H9 (cell line): ENCODE results near the gene LYAR. TPM values are rescaled to one million over a fixed set of nuclear protein-coding genes. Genes with fewer than 3 reads are reported as not detected.
A peak's percentile ranks its signal among the peaks of the same experiment; 100 is the strongest.
"Not testable (repeated sequence)": the region's sequence is repeated elsewhere in the genome, so short reads cannot be mapped to it uniquely, and the experiment has no call there.

Source experiments
- DNase-seq: peaks from one replicate; pipeline ENCODE4 v3.0.0-alpha.2; 2017
- H2AFZ ChIP-seq: one replicate; pipeline ENCODE4 v1.6.1; 2013; ENCODE audit warnings: mild to moderate bottlenecking, low read length, control low read depth, moderate library complexity
- H2AK5ac ChIP-seq: 2 replicates; pipeline ENCODE4 v1.6.1; 2013; ENCODE audit warnings: low read length, control low read depth, mixed read lengths; ENCODE audit not compliant: insufficient read length
- H2BK120ac ChIP-seq: one replicate; pipeline ENCODE4 v1.6.1; 2013; ENCODE audit warnings: low read depth, mild to moderate bottlenecking, low read length, control low read depth, inconsistent platforms; ENCODE audit not compliant: poor library complexity, severe bottlenecking
- H2BK12ac ChIP-seq: 2 replicates; pipeline ENCODE4 v1.6.1; 2013; ENCODE audit warnings: low read length, control low read depth, mixed read lengths, low read depth; ENCODE audit not compliant: insufficient read length
- H2BK15ac ChIP-seq: 2 replicates; pipeline ENCODE4 v1.6.1; 2013; ENCODE audit warnings: low read depth, low read length, control low read depth
- H2BK20ac ChIP-seq: one replicate; pipeline ENCODE4 v1.6.1; 2013; ENCODE audit warnings: low read depth, mild to moderate bottlenecking, low read length, control low read depth, inconsistent platforms; ENCODE audit not compliant: poor library complexity, severe bottlenecking
- H2BK5ac ChIP-seq: 2 replicates; pipeline ENCODE4 v1.6.1; 2013; ENCODE audit warnings: low read length, control low read depth, mixed read lengths; ENCODE audit not compliant: insufficient read length
- H3K14ac ChIP-seq: 2 replicates; pipeline ENCODE4 v1.6.1; 2013; ENCODE audit warnings: low read length, control low read depth; ENCODE audit not compliant: insufficient read depth
- H3K18ac ChIP-seq: 2 replicates; pipeline ENCODE4 v1.6.1; 2013; ENCODE audit warnings: low read depth, mild to moderate bottlenecking, mixed read lengths, low read length, control low read depth; ENCODE audit not compliant: insufficient read length
- H3K23ac ChIP-seq: 2 replicates; pipeline ENCODE4 v1.6.1; 2013; ENCODE audit warnings: low read length, control low read depth, mixed read lengths, low read depth; ENCODE audit not compliant: insufficient read length
- H3K23me2 ChIP-seq: 2 replicates; pipeline ENCODE4 v1.6.1; 2013; ENCODE audit warnings: low read depth, mild to moderate bottlenecking, mixed read lengths, low read length, control low read depth; ENCODE audit not compliant: insufficient read length, poor library complexity, severe bottlenecking
- H3K27ac ChIP-seq: 2 replicates; pipeline ENCODE4 v1.5.1; 2013; ENCODE audit warnings: low read length, control low read depth, mixed read lengths, low read depth; ENCODE audit not compliant: insufficient read length
- H3K27me3 ChIP-seq: 2 replicates; pipeline ENCODE4 v1.6.1; 2013; ENCODE audit warnings: low read length, control low read depth, inconsistent platforms; ENCODE audit not compliant: insufficient read depth
- H3K4ac ChIP-seq: 2 replicates; pipeline ENCODE4 v1.6.1; 2013; ENCODE audit warnings: low read depth, mild to moderate bottlenecking, control low read depth, inconsistent platforms, low read length, moderate library complexity
- H3K4me1 ChIP-seq: 2 replicates; pipeline ENCODE4 v1.6.1; 2013; ENCODE audit warnings: low read length, control low read depth, inconsistent platforms; ENCODE audit not compliant: insufficient read depth
- H3K4me2 ChIP-seq: 2 replicates; pipeline ENCODE4 v1.6.1; 2013; ENCODE audit warnings: low read length, control low read depth, mixed read lengths; ENCODE audit not compliant: insufficient read length, insufficient read depth
- H3K56ac ChIP-seq: 2 replicates; pipeline ENCODE4 v1.6.1; 2013; ENCODE audit warnings: low read depth, mild to moderate bottlenecking, mixed read lengths, low read length, control low read depth; ENCODE audit not compliant: insufficient read length
- H3K79me1 ChIP-seq: 2 replicates; pipeline ENCODE4 v1.6.1; 2013; ENCODE audit warnings: low read depth, mild to moderate bottlenecking, moderate library complexity, low read length, control low read depth, inconsistent platforms; ENCODE audit not compliant: insufficient read depth, poor library complexity, severe bottlenecking
- H3K79me2 ChIP-seq: 2 replicates; pipeline ENCODE4 v1.6.1; 2013; ENCODE audit warnings: low read length, control low read depth, inconsistent platforms; ENCODE audit not compliant: insufficient read depth
- H3K9ac ChIP-seq: 2 replicates; pipeline ENCODE4 v1.6.1; 2013; ENCODE audit warnings: low read length, control low read depth, mixed read lengths; ENCODE audit not compliant: insufficient read length; ENCODE audit errors: extremely low read depth
- H3K9me3 ChIP-seq: one replicate; pipeline ENCODE4 v1.6.1; 2013; ENCODE audit warnings: low read depth, low read length, inconsistent platforms; ENCODE audit not compliant: control insufficient read depth
- H3T11ph ChIP-seq: one replicate; pipeline ENCODE4 v1.6.1; 2013; ENCODE audit warnings: mild to moderate bottlenecking, low read length, control low read depth, inconsistent platforms
- H4K20me1 ChIP-seq: one replicate; pipeline ENCODE4 v1.6.1; 2013; ENCODE audit not compliant: control insufficient read depth, insufficient read length, insufficient read depth
- H4K5ac ChIP-seq: 2 replicates; pipeline ENCODE4 v1.6.1; 2013; ENCODE audit warnings: low read depth, mild to moderate bottlenecking, mixed read lengths, low read length, control low read depth; ENCODE audit not compliant: insufficient read length
- H4K8ac ChIP-seq: replicated peaks from 2 replicates; pipeline ENCODE4 v1.6.1; 2013; ENCODE audit warnings: low read length, control low read depth, mixed read lengths, low read depth; ENCODE audit not compliant: insufficient read length
- H4K91ac ChIP-seq: 2 replicates; pipeline ENCODE4 v1.6.1; 2013; ENCODE audit warnings: low read depth, mild to moderate bottlenecking, moderate library complexity, mixed read lengths, low read length, control low read depth; ENCODE audit not compliant: insufficient read length
- H3K27ac Mint-ChIP-seq, 3 experiments: 2 replicates in 2 of 3; 3 replicates in 1 of 3; pipeline ENCODE4 v1.8.0; 2020 to 2021; ENCODE audit warnings: mixed read lengths in 3 of 3, mild to moderate bottlenecking in 1 of 3, moderate library complexity in 1 of 3
- H3K27me3 Mint-ChIP-seq: 2 replicates; pipeline ENCODE4 v1.8.0; 2021; ENCODE audit warnings: low read depth, mild to moderate bottlenecking, moderate library complexity, mixed read lengths
- H3K36me3 Mint-ChIP-seq, 3 experiments: 2 replicates in 2 of 3; 3 replicates in 1 of 3; pipeline ENCODE4 v1.8.0; 2020 to 2021; ENCODE audit warnings: low read depth in 3 of 3, mixed read lengths in 3 of 3; ENCODE audit not compliant: insufficient read depth in 1 of 3
- H3K4me1 Mint-ChIP-seq, 2 experiments: 2 replicates each; pipeline ENCODE4 v1.8.0; 2020; ENCODE audit warnings: mixed read lengths in 2 of 2
- H3K4me3 Mint-ChIP-seq, 2 experiments: 2 replicates in 1 of 2; 3 replicates in 1 of 2; pipeline ENCODE4 v1.8.0; 2020 to 2021; ENCODE audit warnings: mild to moderate bottlenecking in 2 of 2, mixed read lengths in 2 of 2, moderate library complexity in 1 of 2
- H3K9me3 Mint-ChIP-seq, 2 experiments: 2 replicates in 1 of 2; 3 replicates in 1 of 2; pipeline ENCODE4 v1.8.0; 2020; ENCODE audit warnings: mild to moderate bottlenecking in 2 of 2, mixed read lengths in 2 of 2, moderate library complexity in 1 of 2
- WGBS: extraction: QIAGEN DNeasy Blood & Tissue Kit; methylation state at CpG from one replicate; pipeline ENCODE4 v1.1.7; 2013; ENCODE audit warnings: missing lambda C conversion rate, low lambda C conversion rate, mixed read lengths; ENCODE audit not compliant: insufficient read length; ENCODE audit errors: extremely low coverage; 5-methylcytosine and 5-hydroxymethylcytosine counted together
- total RNA-seq: library from RNA; stranded (reverse); gene quantifications from 2 replicates; pipeline ENCODE4 v1.2.1, GENCODE V29; 2021
- TF ChIP-seq, protein P1 (sequence below): fragments of 200-600 bp; sonication (generic); conservative IDR thresholded peaks from 3 replicates; pipeline ENCODE4 v1.8.0; 2021; ENCODE audit warnings: antibody characterized with exemption, mild to moderate bottlenecking

Gene LYAR
- total RNA-seq, 1 experiment from 2014 or later = 50.9 TPM

DNA sequence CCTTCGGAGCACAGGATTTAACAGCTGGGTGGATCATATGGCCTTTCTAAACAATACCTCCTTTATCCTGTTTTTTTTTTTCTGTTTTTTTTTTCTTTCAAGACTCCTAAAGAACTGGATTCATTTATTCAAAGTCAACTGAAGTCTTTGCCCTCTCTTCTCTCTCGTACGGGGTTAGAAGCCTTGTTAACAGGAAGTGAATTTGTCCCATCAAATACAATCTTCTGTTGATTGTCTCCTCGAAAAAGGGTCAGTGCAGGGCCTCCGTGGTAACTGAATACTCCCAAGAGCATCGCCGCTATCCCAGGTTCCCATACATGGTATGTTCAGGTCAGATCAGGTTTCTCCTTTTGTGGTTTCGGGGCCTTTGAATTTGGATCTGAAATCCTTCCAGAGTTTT lies 40.1 kb downstream of the LYAR start:
- Histone ChIP-seq H4K91ac (no peak overlapping the region), H2BK15ac (no peak overlapping the region), H4K8ac (no peak overlapping the region), H3K56ac (no peak overlapping the region), H2BK12ac (no peak overlapping the region), H3K4ac (no peak overlapping the region), H3T11ph (no peak overlapping the region), H3K79me1 (peaks cover 2% of the 10 kb centered on the region), H3K27me3 (peaks cover 3% of the 10 kb centered on the region; the same call in 1 of the 2 replicates), H4K5ac (no peak overlapping the region), H3K9me3 (no peaks in the 10 kb centered on the region), H3K27ac (no peak overlapping the region), H3K14ac (no peak overlapping the region), H3K18ac (no peak overlapping the region), H2BK20ac (no peak overlapping the region), H2AK5ac (no peak overlapping the region), H3K79me2 (no peaks in the 10 kb centered on the region), H4K20me1 (no peaks in the 10 kb centered on the region), H2AFZ (no peak overlapping the region), H3K4me2 (no peak overlapping the region), H2BK5ac (no peak overlapping the region), H3K4me1 (no peaks in the 10 kb centered on the region), H3K23ac (no peak overlapping the region), H3K23me2 (peaks cover 11% of the 10 kb centered on the region), H3K9ac (no peak overlapping the region), H2BK120ac (no peak overlapping the region)
- no CpG with 5 or more reads among the region's 8 CpGs for WGBS
- Mint-ChIP-seq H3K4me1 (peaks cover 14 to 15% of the 10 kb centered on the region in 2 experiments), H3K9me3 (no peaks in the 10 kb centered on the region), H3K4me3 (peak overlapping the region; percentile 40 to 66; a peak in 4 of 5 replicates), H3K36me3 (peaks cover 10 to 13% (median 12%) of the 10 kb centered on the region in 3 experiments; a peak in 6 of 7 replicates), H3K27ac (no peak overlapping the region), H3K27me3 (peaks cover 14% of the 10 kb centered on the region)
- no peak for DNase-seq
- TF ChIP-seq, protein P1, sequence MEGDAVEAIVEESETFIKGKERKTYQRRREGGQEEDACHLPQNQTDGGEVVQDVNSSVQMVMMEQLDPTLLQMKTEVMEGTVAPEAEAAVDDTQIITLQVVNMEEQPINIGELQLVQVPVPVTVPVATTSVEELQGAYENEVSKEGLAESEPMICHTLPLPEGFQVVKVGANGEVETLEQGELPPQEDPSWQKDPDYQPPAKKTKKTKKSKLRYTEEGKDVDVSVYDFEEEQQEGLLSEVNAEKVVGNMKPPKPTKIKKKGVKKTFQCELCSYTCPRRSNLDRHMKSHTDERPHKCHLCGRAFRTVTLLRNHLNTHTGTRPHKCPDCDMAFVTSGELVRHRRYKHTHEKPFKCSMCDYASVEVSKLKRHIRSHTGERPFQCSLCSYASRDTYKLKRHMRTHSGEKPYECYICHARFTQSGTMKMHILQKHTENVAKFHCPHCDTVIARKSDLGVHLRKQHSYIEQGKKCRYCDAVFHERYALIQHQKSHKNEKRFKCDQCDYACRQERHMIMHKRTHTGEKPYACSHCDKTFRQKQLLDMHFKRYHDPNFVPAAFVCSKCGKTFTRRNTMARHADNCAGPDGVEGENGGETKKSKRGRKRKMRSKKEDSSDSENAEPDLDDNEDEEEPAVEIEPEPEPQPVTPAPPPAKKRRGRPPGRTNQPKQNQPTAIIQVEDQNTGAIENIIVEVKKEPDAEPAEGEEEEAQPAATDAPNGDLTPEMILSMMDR = no peak

DNA sequence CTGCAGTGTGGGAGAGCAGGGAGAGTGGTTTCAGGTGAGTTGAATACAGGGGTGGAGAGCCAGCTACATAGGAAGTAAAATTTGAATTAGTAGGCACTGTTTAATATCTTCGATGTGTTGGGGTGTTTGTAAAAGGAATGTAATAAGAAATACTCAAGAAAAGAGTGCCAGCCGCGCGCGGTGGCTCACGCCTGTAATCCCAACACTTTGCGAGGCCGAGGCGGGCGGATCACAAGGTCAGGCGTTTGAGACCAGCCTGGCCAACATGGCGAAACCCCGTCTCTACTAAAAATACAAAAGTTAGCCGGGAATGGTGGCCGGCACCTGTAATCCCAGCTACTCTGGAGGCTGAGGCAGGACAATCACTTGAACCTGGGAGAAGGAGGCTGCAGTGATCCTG lies 40.6 kb downstream of the LYAR start:
- H3K9me3 Mint-ChIP-seq, H2BK5ac ChIP-seq, H4K91ac ChIP-seq, H3K79me1 ChIP-seq, H4K8ac ChIP-seq, H2BK20ac ChIP-seq, H3K27me3 ChIP-seq, H4K20me1 ChIP-seq, H2AK5ac ChIP-seq, H3K4ac ChIP-seq, H2BK120ac ChIP-seq, H2BK12ac ChIP-seq, H3K56ac ChIP-seq, H3K4me1 ChIP-seq, H3K79me2 ChIP-seq, H2BK15ac ChIP-seq, H3T11ph ChIP-seq, H3K14ac ChIP-seq, H2AFZ ChIP-seq, H3K4me2 ChIP-seq, H4K5ac ChIP-seq, H3K18ac ChIP-seq, H3K9me3 ChIP-seq, H3K27ac Mint-ChIP-seq, DNase-seq, H3K23ac ChIP-seq, H3K9ac ChIP-seq, H3K27ac ChIP-seq: not testable (repeated sequence)
- WGBS = 100% methylated on average over 1 of the region's 15 CpGs
- Mint-ChIP-seq H3K4me1 (peaks cover 14 to 15% of the 10 kb centered on the region in 2 experiments), H3K36me3 (peaks cover 10 to 18% (median 17%) of the 10 kb centered on the region in 3 experiments; a peak in 6 of 7 replicates), H3K27me3 (peaks cover 11% of the 10 kb centered on the region), H3K4me3 (peak overlapping the region; percentile 35 to 93)
- peaks cover 11% of the 10 kb centered on the region for H3K23me2 ChIP-seq
